NOMO-1 (cell line): ENCODE measurements around the gene IL4R.

Source experiments
- DNase-seq, 2 experiments: peaks; one replicate each; lab custom pipeline; 2025; ENCODE audit not compliant: unreplicated experiment in 2 of 2; lab: John Stamatoyannopoulos, UW

Gene IL4R

DNA sequence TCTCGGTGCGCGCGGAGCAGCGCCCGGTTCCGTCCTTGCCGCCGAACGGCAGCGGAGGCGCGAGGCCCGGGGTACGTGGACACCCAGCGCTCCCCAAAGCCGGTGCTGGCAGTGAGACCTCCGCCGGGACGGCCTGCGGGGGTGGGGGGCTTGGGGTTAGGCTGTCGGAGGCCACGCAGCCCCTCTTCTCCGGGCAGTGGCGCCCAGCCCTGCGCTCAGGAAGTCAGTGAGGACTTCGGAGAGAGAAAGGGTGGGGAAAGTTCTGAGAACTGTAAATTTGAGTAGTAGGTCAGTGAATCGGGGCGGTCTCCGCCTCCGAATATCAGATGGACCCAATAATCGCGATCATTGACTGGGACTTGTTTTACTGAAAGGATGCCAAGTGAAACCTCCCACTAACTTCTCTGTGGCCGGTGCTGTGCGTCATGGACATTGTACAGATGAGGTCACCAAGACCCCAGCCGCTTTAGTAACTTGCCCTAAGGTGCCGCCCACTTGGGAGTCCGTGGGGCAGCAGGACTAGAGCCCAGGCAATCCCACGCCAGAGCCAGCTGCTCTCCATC lies 468 bp downstream of the IL4R start:
- peak; percentile 5 to 15 for DNase-seq

DNA sequence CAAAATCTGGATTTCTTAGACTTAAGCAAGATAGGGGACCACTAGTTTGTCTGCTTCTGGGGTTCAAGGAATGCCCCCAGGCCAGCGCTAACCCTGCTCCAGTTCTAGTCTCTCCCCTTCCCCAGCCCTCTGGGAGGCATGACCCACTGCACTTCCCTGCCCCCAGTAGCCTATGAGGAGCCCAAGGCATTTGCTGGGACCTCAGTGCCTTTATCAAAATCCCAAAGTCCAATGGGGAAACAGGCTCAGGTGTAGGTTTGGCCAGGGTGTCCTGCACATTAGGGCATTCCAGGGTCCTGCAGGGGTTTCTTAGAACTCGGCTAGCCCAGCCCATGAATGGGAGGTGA lies 1.2 kb downstream of the IL4R start:
- DNase-seq = no peak

- peak; percentile 53 to 68 for DNase-seq
Observed at GRCh38 chr16:27315333-27316037, 1.7 kb downstream of the IL4R start.

DNA sequence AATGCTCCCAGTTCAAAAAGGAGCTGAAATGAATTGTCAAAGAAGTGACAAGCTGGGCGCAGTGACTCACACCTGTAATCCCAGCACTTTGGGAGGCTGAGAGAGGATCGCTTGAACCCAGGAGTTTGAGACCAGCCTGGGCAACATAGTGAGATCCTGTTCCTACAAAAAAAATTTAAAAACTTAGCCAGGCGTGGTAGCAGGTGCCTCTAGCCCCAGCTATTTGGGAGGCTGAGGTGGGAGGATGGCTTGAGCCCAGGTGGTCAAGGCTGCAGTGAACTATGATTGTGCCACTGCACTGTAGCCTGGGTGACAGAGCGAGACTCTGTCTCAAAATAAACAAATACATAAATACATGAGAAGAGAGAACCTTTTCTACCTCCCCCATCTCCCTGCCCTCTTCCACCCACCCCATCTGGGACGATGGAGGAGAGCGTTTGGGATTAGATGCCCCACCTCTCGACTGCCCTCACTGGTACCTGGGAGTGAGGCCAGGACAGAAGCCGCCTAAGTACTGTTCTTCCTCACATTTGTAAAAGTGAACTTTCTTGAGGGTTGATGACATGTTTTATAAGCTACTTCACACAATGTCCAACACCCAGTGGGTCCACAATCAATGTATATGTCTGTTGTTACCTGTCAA lies 2.4 kb downstream of the IL4R start:
- DNase-seq = no peak

- no peak for DNase-seq
Observed at GRCh38 chr16:27317320-27317719, 3.5 kb downstream of the IL4R start.

DNA sequence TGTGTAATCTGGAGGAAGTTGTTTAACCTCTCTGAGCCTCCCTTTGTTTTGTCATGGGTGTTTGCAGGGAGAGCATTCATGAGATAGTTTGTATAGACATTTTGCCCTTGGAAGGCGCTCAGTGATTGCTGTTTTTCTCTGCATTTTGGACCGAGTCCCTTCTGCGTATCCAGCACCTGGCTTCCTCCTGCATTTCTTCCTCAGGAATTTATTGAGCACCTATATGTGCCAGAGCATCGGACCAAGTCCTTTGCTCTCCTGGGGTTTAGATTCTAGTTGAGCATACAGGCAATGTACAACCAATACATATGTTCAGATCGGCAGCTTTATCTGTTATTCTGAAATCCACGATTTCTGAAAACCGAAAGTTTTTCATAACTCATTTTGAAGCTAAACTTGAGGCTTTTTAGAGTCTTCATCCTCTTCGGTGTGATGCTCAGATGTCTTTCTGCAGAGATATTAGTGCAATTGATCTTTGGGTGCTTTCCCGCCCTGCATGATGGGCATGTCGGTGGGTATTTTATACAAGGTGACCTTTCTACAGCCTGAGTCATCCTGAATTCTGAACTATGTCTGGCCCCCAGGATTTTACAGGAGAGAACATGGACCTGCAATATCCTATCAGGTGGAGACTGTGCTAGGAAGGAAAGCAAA lies 4.1 kb downstream of the IL4R start:
- DNase-seq = no peak

DNA sequence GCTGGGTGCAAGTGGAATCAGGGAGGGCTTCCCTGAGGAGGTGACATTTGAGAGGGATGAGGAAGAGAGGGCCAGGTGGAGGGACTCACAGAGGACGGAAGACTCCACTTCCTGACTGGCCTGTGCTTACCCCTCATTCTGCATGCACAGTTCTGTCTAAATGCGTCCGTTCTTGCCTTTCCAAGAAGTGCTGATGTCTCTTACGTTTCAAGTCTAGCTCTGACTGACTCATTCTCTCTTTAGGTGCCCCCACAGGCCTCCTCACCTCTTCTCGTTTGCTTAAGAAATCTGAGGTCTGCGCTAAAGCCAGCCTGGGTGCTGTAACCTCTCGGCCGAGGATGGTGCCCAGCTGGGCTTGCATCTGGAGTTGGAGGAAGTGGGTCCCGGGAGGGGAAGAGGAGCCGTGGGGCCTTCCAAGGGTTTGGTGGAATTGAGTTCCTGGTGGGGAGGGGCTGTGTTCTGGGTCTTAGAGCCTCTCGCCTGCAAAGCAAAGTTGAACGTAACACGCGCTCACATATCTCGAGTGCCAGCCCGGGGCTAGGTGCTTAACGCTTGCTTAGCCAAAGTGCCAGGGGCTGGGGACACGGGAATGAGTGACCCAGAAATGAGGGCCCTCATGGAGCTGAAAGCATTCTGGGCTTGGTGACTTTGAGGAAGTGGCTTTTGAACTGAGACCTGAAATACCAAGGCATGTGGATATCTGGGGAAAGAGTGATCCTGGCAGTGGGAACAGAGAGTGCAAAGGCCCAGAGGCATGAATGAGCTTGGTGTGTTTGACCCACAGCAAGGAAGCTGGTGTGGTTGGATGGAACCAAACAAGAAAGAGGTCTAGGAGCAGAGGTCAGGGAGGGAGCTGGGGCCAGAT lies 4.8 kb downstream of the IL4R start:
- peak; percentile 84 to 86 for DNase-seq

- DNase-seq = no peak
Observed at GRCh38 chr16:27319257-27319965, 5.6 kb downstream of the IL4R start.

- DNase-seq = no peak
Observed at GRCh38 chr16:27320261-27321012, 6.7 kb downstream of the IL4R start.

GRCh38 chr16:27321013-27321915 lies 7.5 kb downstream of the IL4R start:
- DNase-seq = peak; percentile 19 to 43

- DNase-seq = no peak
Observed at GRCh38 chr16:27322858-27323780, 9.3 kb downstream of the IL4R start.

- no peak for DNase-seq
Observed at GRCh38 chr16:27323781-27324561, 10.2 kb downstream of the IL4R start.

DNA sequence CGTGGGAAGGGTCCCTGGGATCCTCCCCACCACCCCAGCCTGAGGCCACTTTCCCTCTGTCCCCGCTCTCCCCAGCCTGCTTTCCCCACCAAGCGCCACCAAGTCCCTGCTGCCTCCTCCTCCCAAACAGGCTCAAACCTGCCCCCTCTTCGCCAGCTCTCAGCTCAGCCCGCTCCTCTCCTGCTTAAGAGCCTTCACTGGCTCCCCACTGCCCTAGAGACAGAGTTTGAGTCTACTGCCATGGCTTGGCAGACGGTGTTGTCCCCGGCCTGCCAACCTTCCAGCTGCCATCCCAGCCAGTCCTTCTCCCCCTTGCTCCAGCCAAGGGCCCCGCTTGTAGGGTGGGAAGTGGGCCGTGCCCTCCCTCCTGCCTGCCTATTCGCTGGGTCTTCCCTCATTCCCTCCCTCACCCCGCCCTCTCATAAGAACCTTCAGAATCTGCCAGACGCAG lies 11.1 kb downstream of the IL4R start:
- no peak for DNase-seq

- DNase-seq = no peak
Observed at GRCh38 chr16:27325736-27326135, 12.0 kb downstream of the IL4R start.

GRCh38 chr16:27326251-27326650 lies 12.5 kb downstream of the IL4R start:
- DNase-seq = no peak

DNA sequence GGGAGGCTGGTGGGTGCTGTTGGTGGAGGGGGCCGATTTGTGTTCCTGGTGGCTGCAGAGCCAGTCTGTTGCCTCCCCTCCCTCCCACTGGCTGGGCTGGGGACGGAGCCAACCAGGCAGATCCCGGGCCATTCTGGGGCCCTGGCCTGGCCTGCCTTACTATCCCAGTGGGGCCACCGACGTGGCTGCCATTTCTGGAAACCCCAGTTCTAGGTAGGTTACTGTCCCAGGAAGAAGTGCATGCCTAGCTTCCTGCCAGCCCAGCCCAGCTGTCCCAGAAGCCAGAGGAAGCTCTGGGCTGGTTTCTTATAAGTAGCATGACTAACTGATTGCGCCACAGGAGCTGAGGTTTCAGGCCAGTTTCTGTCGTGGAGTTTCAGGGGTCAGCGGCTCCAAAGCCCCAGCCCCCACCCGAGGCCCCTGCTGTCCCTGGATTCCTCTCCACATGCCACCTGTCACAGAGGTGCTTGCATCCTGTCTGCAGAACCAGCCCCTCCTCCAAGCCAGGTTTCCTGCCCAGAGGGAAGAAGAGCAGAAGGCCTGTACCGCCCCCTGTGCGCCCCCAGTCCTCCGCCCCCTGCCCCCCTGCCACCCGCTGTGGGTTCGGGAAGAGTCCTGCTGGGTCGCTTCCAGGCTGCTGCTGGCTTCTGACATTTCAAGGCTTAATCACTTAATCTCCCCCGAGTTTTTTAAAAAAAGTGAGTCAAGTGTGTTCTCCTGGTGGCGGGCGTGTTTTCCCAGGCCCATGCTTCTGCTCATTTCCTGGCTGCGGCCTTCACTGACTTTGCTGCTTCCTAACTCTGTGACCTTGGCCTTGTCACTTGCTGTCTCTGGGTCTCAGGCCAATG lies 13.2 kb downstream of the IL4R start:
- DNase-seq = peak; percentile 83 to 84
